Small intestine (tissue), 7 donors: Measurements from ENCODE around the gene CD1D. TPM values are rescaled to one million over a fixed set of nuclear protein-coding genes. Genes with fewer than 3 reads are reported as not detected.

Source experiments
- DNase-seq, 2 donors: peaks; one replicate each; pipeline versions ENCODE4 v3.0.0 to v3.0.0-alpha.2; 2013
- FAIRE-seq: peaks from 2 replicates; lab custom pipeline; 2012; peaks lifted over from hg19 to GRCh38; lab: Jason Lieb, UNC
- H3K27ac ChIP-seq, 3 donors: one replicate each; pipeline ENCODE4 v1.5.1; 2013; ENCODE audit warnings: low read length in 2 of 3, mild to moderate bottlenecking in 2 of 3, control low read depth in 1 of 3, inconsistent platforms in 1 of 3, low read depth in 1 of 3, moderate library complexity in 1 of 3
- H3K27me3 ChIP-seq, 3 donors: one replicate each; pipeline ENCODE4 v1.6.1; 2013; ENCODE audit warnings: low read length in 3 of 3, inconsistent platforms in 1 of 3; ENCODE audit not compliant: control insufficient read depth in 3 of 3, insufficient read depth in 3 of 3
- H3K36me3 ChIP-seq, 3 donors: one replicate each; pipeline ENCODE4 v1.6.1; 2013; ENCODE audit warnings: low read length in 3 of 3, inconsistent platforms in 1 of 3, low read depth in 1 of 3, mild to moderate bottlenecking in 1 of 3, moderate library complexity in 1 of 3; ENCODE audit not compliant: control insufficient read depth in 3 of 3, insufficient read depth in 2 of 3
- H3K4me1 ChIP-seq, 3 donors: one replicate each; pipeline ENCODE4 v1.6.1; 2013; ENCODE audit warnings: low read length in 2 of 3, inconsistent platforms in 1 of 3, low read depth in 1 of 3, mild to moderate bottlenecking in 1 of 3, moderate library complexity in 1 of 3; ENCODE audit not compliant: control insufficient read depth in 3 of 3, insufficient read depth in 2 of 3
- H3K4me3 ChIP-seq, 3 donors: one replicate each; pipeline ENCODE4 v1.5.1; 2013; ENCODE audit warnings: low read length in 3 of 3, control low read depth in 1 of 3, inconsistent platforms in 1 of 3, low read depth in 1 of 3, mild to moderate bottlenecking in 1 of 3, moderate library complexity in 1 of 3
- H3K9me3 ChIP-seq, 2 donors: one replicate each; pipeline ENCODE4 v1.6.1; 2013; ENCODE audit warnings: low read depth in 1 of 2, low read length in 1 of 2; ENCODE audit not compliant: control insufficient read depth in 2 of 2, insufficient read depth in 1 of 2
- WGBS, 3 donors: extraction: QIAGEN DNeasy Blood & Tissue Kit; methylation state at CpG; one replicate each; pipeline ENCODE4 v1.1.7; 2013; 5-methylcytosine and 5-hydroxymethylcytosine counted together
- polyA plus RNA-seq, 4 donors: library from polyadenylated mRNA; stranded (reverse) in 3 of 4; unstranded in 1 of 4; fragments of 200-250 nt in 3 of 4; fragments of 120-200 nt in 1 of 4; gene quantifications; one replicate each; pipeline versions ENCODE4 v1.2.1 to v1.2.3, GENCODE V29; 2013
- donor health status: healthy with polysubstance abuse.
- donor health status: control.
- donor health status: control.
- donor health status: Bipolar disorder and iron deficiency.
- donor health status: healthy.

Gene CD1D
- polyA plus RNA-seq, 4 donors: 5.9 to 15.0 (median 8.7) TPM

DNA sequence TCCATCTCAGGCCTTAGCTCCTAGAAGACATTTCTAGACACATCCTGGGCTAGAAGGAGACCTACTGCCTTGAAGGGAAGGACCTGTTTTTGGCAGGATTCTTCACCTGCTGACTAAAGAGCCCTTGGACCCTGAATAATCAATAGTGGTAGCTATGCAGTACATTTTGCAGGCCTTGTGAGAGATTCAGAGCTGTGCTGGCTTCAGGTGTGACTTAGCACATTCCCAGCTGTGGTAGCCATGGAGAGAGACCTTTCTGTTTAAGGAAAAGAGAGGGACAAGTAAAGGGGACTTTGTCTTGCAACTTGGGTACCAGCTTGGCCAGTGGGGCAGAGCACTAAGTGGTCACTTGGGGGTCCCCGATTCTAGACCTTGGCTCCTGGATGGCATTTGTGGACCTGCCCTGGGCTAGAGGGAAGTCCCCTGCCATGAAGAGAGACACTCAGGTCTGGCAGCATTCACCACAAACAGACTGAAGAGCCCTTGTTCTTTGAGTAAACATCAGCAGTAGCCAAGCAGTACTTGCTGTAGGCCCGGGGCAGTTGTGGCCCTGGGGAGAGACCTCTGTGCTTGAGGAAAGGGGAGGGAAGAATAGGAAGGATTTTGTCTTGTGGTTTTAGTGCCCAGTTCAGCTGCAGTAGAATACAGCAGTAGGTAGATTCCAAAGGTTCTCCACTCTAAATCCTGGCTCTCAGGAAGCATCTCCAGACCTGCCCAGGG is 47.4 kb downstream of the CD1D start:
- 62 to 80% (median 63%) methylated on average over 2 of the region's 2 CpGs for WGBS, 3 donors
- no peak for DNase-seq
- H3K36me3 ChIP-seq: no peaks in the 10 kb centered on the region
- peaks cover 0 to 8% of the 10 kb centered on the region in 2 donors for H3K9me3 ChIP-seq
- peaks cover 0 to 1% (median 0%) of the 10 kb centered on the region in 3 donors for H3K27me3 ChIP-seq
- H3K4me1 ChIP-seq: no peaks in the 10 kb centered on the region
- no peak overlapping the region for H3K27ac ChIP-seq
- no peak overlapping the region for H3K4me3 ChIP-seq
- FAIRE-seq: no peak

Other genes starting within 250 kb of the CD1D start
- 10 to 100 TPM in 1 of 4 donors, 1 to 10 TPM in 1, under 1 TPM in 2; 0.22 to 15.3 (median 4.9) TPM for gene KIRREL1, start 187.2 kb upstream of the CD1D start, polyA plus RNA-seq
- under 1 TPM in 2 of 4 donors, not detected in 2; 0.01 to 0.04 TPM for gene CD1A, start 73.5 kb downstream of the CD1D start, polyA plus RNA-seq
- gene CD1C, start 109.0 kb downstream of the CD1D start, polyA plus RNA-seq: under 1 TPM in 2 of 4 donors, not detected in 2; 0.52 to 0.64 TPM
- gene CD1B, start 150.6 kb downstream of the CD1D start, polyA plus RNA-seq: not detected
- gene CD1E, start 173.0 kb downstream of the CD1D start, polyA plus RNA-seq: under 1 TPM in 2 of 4 donors, not detected in 2; 0.13 to 0.34 TPM
- not detected for gene OR10T2, start 218.6 kb downstream of the CD1D start, polyA plus RNA-seq
- not detected for gene OR10K2, start 245.3 kb downstream of the CD1D start, polyA plus RNA-seq